Measurements from ENCODE around the gene COL5A2. TPM values are rescaled to one million over a fixed set of nuclear protein-coding genes. Genes with fewer than 3 reads are reported as not detected.
A peak's percentile ranks its signal among the peaks of the same experiment; 100 is the strongest.

COL5A2 gene
- polyA plus RNA-seq, 4 donors: 0.45 to 66.1 (median 7.8) TPM

DNA sequence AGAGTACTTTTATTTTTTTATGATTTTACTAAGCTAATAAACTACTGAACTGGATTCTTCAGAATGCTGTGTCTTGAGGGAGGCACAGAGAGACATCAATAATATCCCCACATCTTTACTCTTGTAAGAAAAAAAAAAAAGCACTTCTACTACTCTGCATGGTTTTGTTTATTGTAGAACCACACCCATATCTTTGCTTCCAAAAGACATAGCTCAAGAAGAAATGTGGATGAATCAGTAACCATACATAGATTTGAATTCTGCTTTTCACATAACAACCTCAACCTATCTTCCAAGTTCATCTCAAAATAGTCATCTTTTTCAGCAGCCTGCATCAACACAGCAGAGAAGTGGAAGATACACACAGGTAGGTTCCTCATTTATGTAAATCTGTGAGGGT lies 12.2 kb upstream of the COL5A2 start:
- FAIRE-seq: no peak
- Histone ChIP-seq H3K9me3 (ENCODE audit: control insufficient read depth in 2 of 2, insufficient read depth in 1 of 2, low read depth in 1 of 2, low read length in 1 of 2) (no peaks in the 10 kb centered on the region), H3K27ac (ENCODE audit: low read depth in 1 of 3, low read length in 2 of 3) (no peak overlapping the region), H3K36me3 (ENCODE audit: control insufficient read depth in 3 of 3, insufficient read depth in 2 of 3, low read depth in 1 of 3, low read length in 3 of 3) (no peaks in the 10 kb centered on the region), H3K27me3 (ENCODE audit: control insufficient read depth in 3 of 3, insufficient read depth in 3 of 3, low read length in 3 of 3) (no peaks in the 10 kb centered on the region), H3K4me1 (ENCODE audit: control insufficient read depth in 3 of 3, insufficient read depth in 2 of 3, low read depth in 1 of 3, low read length in 2 of 3) (no peaks in the 10 kb centered on the region), H3K4me3 (ENCODE audit: low read depth in 1 of 3, low read length in 3 of 3) (no peak overlapping the region)
- DNase-seq: no peak

DNA sequence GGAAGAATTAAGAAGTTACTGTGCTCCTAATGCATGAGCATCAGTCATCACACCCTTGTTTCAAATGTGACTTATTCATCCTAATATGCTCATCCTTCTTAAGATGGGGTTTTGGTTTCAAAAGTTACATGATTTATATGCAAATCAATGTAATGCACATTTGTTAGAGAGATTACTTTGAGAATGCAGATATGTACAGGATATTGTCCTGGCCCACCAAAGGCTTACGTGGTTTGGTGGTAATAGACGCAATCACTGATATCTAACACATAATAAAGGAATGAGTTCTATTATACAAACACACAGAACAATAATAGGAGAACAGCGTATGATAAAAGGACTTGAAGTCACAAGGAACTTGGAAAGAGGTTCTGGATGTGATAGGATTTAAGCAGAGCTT lies 11.1 kb upstream of the COL5A2 start:
- Histone ChIP-seq H3K4me3 (ENCODE audit: low read depth in 1 of 3, low read length in 3 of 3) (no peak overlapping the region), H3K27ac (ENCODE audit: low read depth in 1 of 3, low read length in 2 of 3) (no peak overlapping the region), H3K4me1 (ENCODE audit: control insufficient read depth in 3 of 3, insufficient read depth in 2 of 3, low read depth in 1 of 3, low read length in 2 of 3) (no peaks in the 10 kb centered on the region), H3K36me3 (ENCODE audit: control insufficient read depth in 3 of 3, insufficient read depth in 2 of 3, low read depth in 1 of 3, low read length in 3 of 3) (no peaks in the 10 kb centered on the region), H3K9me3 (ENCODE audit: control insufficient read depth in 2 of 2, insufficient read depth in 1 of 2, low read depth in 1 of 2, low read length in 1 of 2) (no peaks in the 10 kb centered on the region), H3K27me3 (ENCODE audit: control insufficient read depth in 3 of 3, insufficient read depth in 3 of 3, low read length in 3 of 3) (no peaks in the 10 kb centered on the region)
- 61 to 82% (median 76%) methylated on average over 3 of the region's 3 CpGs for WGBS, 3 donors
- DNase-seq (no peak), FAIRE-seq (no peak)

DNA sequence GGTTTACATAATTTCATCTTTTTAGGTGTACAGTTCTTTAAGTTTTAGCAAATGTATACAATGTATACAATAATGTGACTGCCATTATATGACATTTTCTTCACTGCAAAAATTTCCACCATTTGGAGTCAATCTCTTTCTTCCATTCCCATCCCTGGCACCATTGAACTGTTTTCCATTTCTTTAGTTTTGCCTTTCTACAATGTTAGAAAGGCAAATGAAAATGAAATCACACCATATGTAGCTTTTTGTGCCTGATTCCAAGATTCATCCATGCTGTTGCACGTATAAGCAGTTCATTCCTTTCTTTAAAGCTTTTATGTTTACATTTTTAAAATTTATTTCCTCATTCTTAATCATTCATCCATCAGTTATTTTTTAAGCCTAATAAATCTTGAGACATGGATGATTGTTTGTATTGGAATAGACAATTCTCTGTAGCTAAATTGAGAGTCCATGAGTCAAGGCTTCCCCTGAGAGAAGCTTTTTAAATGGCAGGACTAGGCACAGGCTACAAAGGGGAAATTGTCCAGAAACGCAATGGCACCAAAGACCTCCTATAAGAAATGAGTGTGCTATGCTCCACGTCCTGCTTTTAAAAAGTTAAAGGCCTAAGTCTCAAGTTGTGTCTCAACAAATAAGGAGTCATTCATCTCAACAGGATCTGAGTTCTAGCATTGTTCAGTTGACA lies 8.7 kb upstream of the COL5A2 start:
- no peak for DNase-seq
- WGBS, 3 donors: 74 to 78% (median 75%) methylated on average over 3 of the region's 3 CpGs
- FAIRE-seq: no peak
- Histone ChIP-seq H3K36me3 (ENCODE audit: control insufficient read depth in 3 of 3, insufficient read depth in 2 of 3, low read depth in 1 of 3, low read length in 3 of 3) (no peaks in the 10 kb centered on the region), H3K27ac (ENCODE audit: low read depth in 1 of 3, low read length in 2 of 3) (no peak overlapping the region), H3K27me3 (ENCODE audit: control insufficient read depth in 3 of 3, insufficient read depth in 3 of 3, low read length in 3 of 3) (no peaks in the 10 kb centered on the region), H3K9me3 (ENCODE audit: control insufficient read depth in 2 of 2, insufficient read depth in 1 of 2, low read depth in 1 of 2, low read length in 1 of 2) (no peaks in the 10 kb centered on the region), H3K4me3 (ENCODE audit: low read depth in 1 of 3, low read length in 3 of 3) (no peak overlapping the region), H3K4me1 (ENCODE audit: control insufficient read depth in 3 of 3, insufficient read depth in 2 of 3, low read depth in 1 of 3, low read length in 2 of 3) (no peaks in the 10 kb centered on the region)

DNA sequence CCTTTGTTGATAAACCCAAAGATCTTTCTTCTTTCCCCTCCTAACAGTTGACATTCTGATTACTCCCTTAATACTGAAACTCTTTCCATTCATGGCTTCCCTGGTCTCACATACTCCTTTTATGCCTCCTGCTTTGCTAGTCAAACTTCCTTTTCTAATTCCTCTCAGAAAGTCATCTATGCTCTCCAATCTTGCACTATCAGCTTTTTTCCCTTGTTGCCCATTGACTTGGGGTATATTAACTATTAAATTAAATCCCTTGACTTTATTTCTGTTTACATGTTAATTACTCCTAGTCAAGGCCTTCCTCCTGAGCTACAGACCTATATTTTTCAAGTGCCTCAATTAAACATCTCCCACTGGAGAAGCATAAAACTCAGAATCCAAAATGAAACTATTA lies 3.6 kb upstream of the COL5A2 start:
- peaks cover 0 to 7% (median 0%) of the 10 kb centered on the region in 3 donors for H3K4me1 ChIP-seq (ENCODE audit: control insufficient read depth in 3 of 3, insufficient read depth in 2 of 3, low read depth in 1 of 3, low read length in 2 of 3)
- H3K36me3 ChIP-seq (ENCODE audit: control insufficient read depth in 3 of 3, insufficient read depth in 2 of 3, low read depth in 1 of 3, low read length in 3 of 3): no peaks in the 10 kb centered on the region
- H3K27me3 ChIP-seq (ENCODE audit: control insufficient read depth in 3 of 3, insufficient read depth in 3 of 3, low read length in 3 of 3): no peaks in the 10 kb centered on the region
- FAIRE-seq (no peak), DNase-seq (no peak)
- H3K4me3 ChIP-seq (ENCODE audit: low read depth in 1 of 3, low read length in 3 of 3): no peak overlapping the region
- H3K9me3 ChIP-seq (ENCODE audit: control insufficient read depth in 2 of 2, insufficient read depth in 1 of 2, low read depth in 1 of 2, low read length in 1 of 2): no peaks in the 10 kb centered on the region
- H3K27ac ChIP-seq (ENCODE audit: low read depth in 1 of 3, low read length in 2 of 3): no peak overlapping the region

DNA sequence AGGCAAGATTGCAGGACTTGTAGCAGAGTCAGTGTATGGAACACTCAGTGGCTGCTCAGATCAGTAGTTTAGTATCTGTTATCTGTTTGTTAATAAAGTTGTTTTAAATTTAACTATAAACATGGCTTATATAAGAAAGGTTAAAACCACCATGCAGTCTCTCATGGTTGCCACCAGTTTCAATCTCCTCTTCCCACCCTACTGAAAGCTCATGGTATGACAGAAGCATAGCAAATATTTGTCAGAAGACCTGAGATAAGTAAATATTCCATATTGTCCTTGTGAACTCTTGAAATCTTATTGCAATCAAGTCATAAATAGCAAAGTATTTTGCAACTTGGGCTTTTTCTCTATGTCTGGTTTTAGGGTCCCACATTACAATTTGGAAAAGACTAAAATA lies 2.1 kb upstream of the COL5A2 start:
- Histone ChIP-seq H3K27ac (ENCODE audit: low read depth in 1 of 3, low read length in 2 of 3) (no peak overlapping the region), H3K4me1 (ENCODE audit: control insufficient read depth in 3 of 3, insufficient read depth in 2 of 3, low read depth in 1 of 3, low read length in 2 of 3) (peaks cover 0 to 7% (median 0%) of the 10 kb centered on the region in 3 donors), H3K27me3 (ENCODE audit: control insufficient read depth in 3 of 3, insufficient read depth in 3 of 3, low read length in 3 of 3) (no peaks in the 10 kb centered on the region), H3K4me3 (ENCODE audit: low read depth in 1 of 3, low read length in 3 of 3) (no peak overlapping the region), H3K9me3 (ENCODE audit: control insufficient read depth in 2 of 2, insufficient read depth in 1 of 2, low read depth in 1 of 2, low read length in 1 of 2) (no peaks in the 10 kb centered on the region), H3K36me3 (ENCODE audit: control insufficient read depth in 3 of 3, insufficient read depth in 2 of 3, low read depth in 1 of 3, low read length in 3 of 3) (no peaks in the 10 kb centered on the region)
- DNase-seq (peak in 1 of 2 donors; percentile 43), FAIRE-seq (no peak)

DNA sequence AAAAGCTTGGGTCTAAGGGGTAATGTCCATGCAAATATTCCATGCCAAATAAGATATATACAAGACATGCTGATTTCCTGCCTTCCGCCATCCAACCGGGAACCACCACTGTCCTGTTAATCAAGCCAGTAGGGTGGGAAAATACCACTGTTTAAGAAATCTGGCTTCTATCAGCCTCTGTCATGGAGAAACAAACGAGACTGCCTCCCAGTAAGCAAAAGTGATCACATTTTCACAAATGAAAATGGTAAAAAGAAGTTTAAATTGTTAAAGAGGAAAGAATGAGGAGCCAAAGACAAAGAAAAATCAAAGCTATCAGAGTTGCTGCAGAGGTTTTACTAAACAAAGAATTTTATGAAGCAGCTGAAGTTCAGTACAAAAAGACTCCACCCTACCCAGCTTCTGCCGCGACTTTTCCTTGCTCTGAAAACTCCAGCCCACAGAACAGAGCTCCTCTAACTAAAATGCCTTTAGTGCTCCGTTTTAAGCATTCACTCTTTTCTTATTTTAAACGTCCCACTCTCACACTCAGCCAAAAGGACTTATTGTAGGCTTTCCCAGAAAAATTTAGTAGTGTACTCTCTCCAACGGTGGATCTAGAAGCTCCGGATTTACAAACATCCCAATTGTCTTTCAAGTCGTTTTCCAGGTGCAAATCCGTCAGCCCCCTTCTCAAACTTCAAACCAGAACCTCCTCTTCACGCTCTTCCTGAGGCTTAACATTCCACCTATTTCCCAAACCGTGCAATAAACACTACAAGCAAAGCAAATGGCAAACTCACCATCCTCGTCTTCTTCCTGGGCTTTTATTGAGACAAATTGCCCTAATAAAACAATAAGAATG lies 613 bp downstream of the COL5A2 start:
- FAIRE-seq: no peak
- Histone ChIP-seq H3K27me3 (ENCODE audit: control insufficient read depth in 3 of 3, insufficient read depth in 3 of 3, low read length in 3 of 3) (no peaks in the 10 kb centered on the region), H3K9me3 (ENCODE audit: control insufficient read depth in 2 of 2, insufficient read depth in 1 of 2, low read depth in 1 of 2, low read length in 1 of 2) (peaks cover 0 to 5% of the 10 kb centered on the region in 2 donors), H3K4me3 (ENCODE audit: low read depth in 1 of 3, low read length in 3 of 3) (peak overlapping the region in 1 of 3 donors; percentile 63), H3K27ac (ENCODE audit: low read depth in 1 of 3, low read length in 2 of 3) (peak overlapping the region in 2 of 3 donors; percentile 49 to 84), H3K4me1 (ENCODE audit: control insufficient read depth in 3 of 3, insufficient read depth in 2 of 3, low read depth in 1 of 3, low read length in 2 of 3) (peaks cover 0 to 11% (median 0%) of the 10 kb centered on the region in 3 donors), H3K36me3 (ENCODE audit: control insufficient read depth in 3 of 3, insufficient read depth in 2 of 3, low read depth in 1 of 3, low read length in 3 of 3) (no peaks in the 10 kb centered on the region)
- peak; percentile 3 to 42 for DNase-seq
- 5 to 12% (median 7%) methylated on average over 14 of the region's 14 CpGs for WGBS, 3 donors

DNA sequence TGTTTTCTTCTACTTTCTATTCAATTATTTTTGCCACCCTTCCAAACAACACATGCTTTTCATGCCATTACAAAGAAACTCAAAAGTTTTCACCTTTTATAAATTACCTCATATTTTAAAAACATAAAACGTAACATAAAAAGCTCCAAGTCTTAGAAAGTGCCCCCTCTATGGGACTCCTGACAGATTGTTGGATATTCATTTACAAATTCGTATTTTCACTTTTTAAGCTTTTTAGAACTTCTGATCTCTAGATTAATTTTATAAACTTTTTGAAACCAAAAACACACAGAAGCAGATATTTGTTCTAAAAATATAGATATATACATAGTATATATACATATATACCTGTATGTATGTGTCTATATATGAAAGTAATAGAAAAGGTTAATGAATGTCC lies 1.5 kb downstream of the COL5A2 start:
- no peaks in the 10 kb centered on the region for H3K36me3 ChIP-seq (ENCODE audit: control insufficient read depth in 3 of 3, insufficient read depth in 2 of 3, low read depth in 1 of 3, low read length in 3 of 3)
- H3K27ac ChIP-seq (ENCODE audit: low read depth in 1 of 3, low read length in 2 of 3): peak overlapping the region in 1 of 3 donors; percentile 84
- 28 to 34% (median 34%) methylated on average over 2 of the region's 2 CpGs for WGBS, 3 donors
- peaks cover 0 to 11% (median 0%) of the 10 kb centered on the region in 3 donors for H3K4me1 ChIP-seq (ENCODE audit: control insufficient read depth in 3 of 3, insufficient read depth in 2 of 3, low read depth in 1 of 3, low read length in 2 of 3)
- no peak for FAIRE-seq
- DNase-seq: no peak
- peaks cover 0 to 5% of the 10 kb centered on the region in 2 donors for H3K9me3 ChIP-seq (ENCODE audit: control insufficient read depth in 2 of 2, insufficient read depth in 1 of 2, low read depth in 1 of 2, low read length in 1 of 2)
- peak overlapping the region in 1 of 3 donors; percentile 63 for H3K4me3 ChIP-seq (ENCODE audit: low read depth in 1 of 3, low read length in 3 of 3)
- no peaks in the 10 kb centered on the region for H3K27me3 ChIP-seq (ENCODE audit: control insufficient read depth in 3 of 3, insufficient read depth in 3 of 3, low read length in 3 of 3)

DNA sequence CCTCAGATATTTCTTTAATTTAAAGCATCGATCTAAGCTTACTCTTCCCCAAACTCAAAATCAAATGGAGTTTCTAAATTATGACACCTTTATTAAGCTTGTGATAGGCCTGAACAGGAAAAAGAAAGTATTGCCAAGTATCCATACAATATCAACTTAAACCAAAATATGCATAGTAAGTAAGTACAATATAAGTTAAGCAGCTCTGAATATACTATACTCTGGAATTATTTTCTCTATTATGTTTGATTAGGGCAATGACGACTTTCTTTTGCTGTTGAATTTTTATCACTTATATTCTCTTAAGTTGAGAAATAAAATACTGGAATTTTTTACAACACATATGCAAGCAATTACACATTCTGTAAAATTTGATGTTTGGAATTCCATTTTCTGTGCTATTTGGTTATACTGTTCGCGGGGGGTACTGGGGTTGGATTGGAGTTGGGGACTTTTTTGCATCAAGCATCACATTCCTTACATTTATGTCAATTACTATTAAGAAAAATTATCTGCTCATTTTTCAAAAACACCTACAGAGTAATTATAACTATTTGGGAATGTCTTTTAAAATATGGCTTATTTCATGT lies 2.2 kb downstream of the COL5A2 start:
- DNase-seq (no peak), FAIRE-seq (no peak)
- 65 to 93% (median 90%) methylated on average over 4 of the region's 4 CpGs for WGBS, 3 donors
- H3K36me3 ChIP-seq (ENCODE audit: control insufficient read depth in 3 of 3, insufficient read depth in 2 of 3, low read depth in 1 of 3, low read length in 3 of 3): no peaks in the 10 kb centered on the region
- H3K4me1 ChIP-seq (ENCODE audit: control insufficient read depth in 3 of 3, insufficient read depth in 2 of 3, low read depth in 1 of 3, low read length in 2 of 3): peaks cover 0 to 11% (median 0%) of the 10 kb centered on the region in 3 donors
- peak overlapping the region in 1 of 3 donors; percentile 84 for H3K27ac ChIP-seq (ENCODE audit: low read depth in 1 of 3, low read length in 2 of 3)
- no peaks in the 10 kb centered on the region for H3K27me3 ChIP-seq (ENCODE audit: control insufficient read depth in 3 of 3, insufficient read depth in 3 of 3, low read length in 3 of 3)
- peak overlapping the region in 1 of 3 donors; percentile 24 for H3K4me3 ChIP-seq (ENCODE audit: low read depth in 1 of 3, low read length in 3 of 3)
- H3K9me3 ChIP-seq (ENCODE audit: control insufficient read depth in 2 of 2, insufficient read depth in 1 of 2, low read depth in 1 of 2, low read length in 1 of 2): peaks cover 0 to 5% of the 10 kb centered on the region in 2 donors

Data from small intestine (tissue), 7 donors.